Muscle of arm (tissue), 12 donors: ENCODE data around the gene TRUB2. TPM values are rescaled to one million over a fixed set of nuclear protein-coding genes. Genes with fewer than 3 reads are reported as not detected.
A peak's percentile ranks its signal among the peaks of the same experiment; 100 is the strongest.
"Not testable (repeated sequence)": the region's sequence is repeated elsewhere in the genome, so short reads cannot be mapped to it uniquely, and the experiment has no call there.

Experiments
- DNase-seq: peaks from one replicate; pipeline ENCODE4 v3.0.0-alpha.2; 2013
- polyA plus RNA-seq, 12 donors: library from polyadenylated mRNA; unstranded; fragments of 120-200 nt; gene quantifications; one replicate each; pipeline ENCODE4 v1.2.1, GENCODE V29; 2013; ENCODE audit not compliant: insufficient read length in 12 of 12

TRUB2 gene
- polyA plus RNA-seq, 12 donors = 17.6 to 23.5 (median 21.5) TPM; not detected in 1

GRCh38 chr9:128343855-128344254 is 21.6 kb upstream of the TRUB2 start:
- DNase-seq = no peak

GRCh38 chr9:128342971-128343680 is 20.9 kb upstream of the TRUB2 start:
- no peak for DNase-seq

- peak; percentile 48 for DNase-seq
Measured at GRCh38 chr9:128341435-128341849, 19.2 kb upstream of the TRUB2 start.

GRCh38 chr9:128340691-128341434 is 18.6 kb upstream of the TRUB2 start:
- DNase-seq = no peak

GRCh38 chr9:128339761-128340690 is 17.8 kb upstream of the TRUB2 start, which contains the start of gene SLC27A4:
Gene SLC27A4 (plus strand): TSS chr9:128340527. CDS start chr9:128343133, 2,606 bp downstream.
- peak; percentile 57 for DNase-seq

GRCh38 chr9:128338852-128339614 is 16.8 kb upstream of the TRUB2 start:
- not testable (repeated sequence) for DNase-seq

- DNase-seq = no peak
Measured at GRCh38 chr9:128337936-128338335, 15.7 kb upstream of the TRUB2 start.

GRCh38 chr9:128335914-128336313 is 13.7 kb upstream of the TRUB2 start:
- no peak for DNase-seq

GRCh38 chr9:128335161-128335560 is 12.9 kb upstream of the TRUB2 start:
- DNase-seq = peak; percentile 7

- no peak for DNase-seq
Measured at GRCh38 chr9:128333451-128333869, 11.2 kb upstream of the TRUB2 start.

GRCh38 chr9:128325629-128326028 is 3.4 kb upstream of the TRUB2 start:
- DNase-seq = no peak

- DNase-seq = no peak
Measured at GRCh38 chr9:128324401-128324800, 2.2 kb upstream of the TRUB2 start.

GRCh38 chr9:128323791-128324190 is 1.5 kb upstream of the TRUB2 start:
- no peak for DNase-seq

- DNase-seq = no peak
Measured at GRCh38 chr9:128323212-128323730, 1.0 kb upstream of the TRUB2 start.

- no peak for DNase-seq
Measured at GRCh38 chr9:128321879-128322403, 306 bp downstream of the TRUB2 start.

GRCh38 chr9:128321343-128321742 is 904 bp downstream of the TRUB2 start:
- no peak for DNase-seq

GRCh38 chr9:128317629-128318028 is 4.6 kb downstream of the TRUB2 start:
- DNase-seq = no peak

GRCh38 chr9:128316421-128316820 is 5.8 kb downstream of the TRUB2 start:
- no peak for DNase-seq

- no peak for DNase-seq
Measured at GRCh38 chr9:128314697-128315096, 7.5 kb downstream of the TRUB2 start.

GRCh38 chr9:128310461-128310860 is 11.8 kb downstream of the TRUB2 start:
- no peak for DNase-seq

GRCh38 chr9:128309551-128309950 is 12.7 kb downstream of the TRUB2 start:
- no peak for DNase-seq
